Measurements from ENCODE around the gene SLC25A38.

Gene SLC25A38

GRCh38 chr3:39433642-39434041 is 50.5 kb downstream of the SLC25A38 start:
- FAIRE-seq (no peak), DNase-seq (ENCODE audit: low spot score) (no peak)

- FAIRE-seq (no peak), DNase-seq (ENCODE audit: low spot score) (no peak)
Observed at GRCh38 chr3:39434574-39434973, 51.4 kb downstream of the SLC25A38 start.

- no peak for DNase-seq (ENCODE audit: low spot score)
- no peak for FAIRE-seq
Observed at GRCh38 chr3:39435006-39435748, 52.0 kb downstream of the SLC25A38 start.

- FAIRE-seq, result no peak
- DNase-seq (ENCODE audit: low spot score), result no peak
Observed at GRCh38 chr3:39438880-39439279, 55.7 kb downstream of the SLC25A38 start.

- no peak for DNase-seq (ENCODE audit: low spot score)
- FAIRE-seq, result no peak
Observed at GRCh38 chr3:39440316-39440715, 57.1 kb downstream of the SLC25A38 start.

GRCh38 chr3:39443530-39443929 is 60.4 kb downstream of the SLC25A38 start:
- no peak for FAIRE-seq
- no peak for DNase-seq (ENCODE audit: low spot score)

- DNase-seq (ENCODE audit: low spot score) (no peak), FAIRE-seq (no peak)
Observed at GRCh38 chr3:39445927-39446326, 62.8 kb downstream of the SLC25A38 start.

- FAIRE-seq (no peak), DNase-seq (ENCODE audit: low spot score) (no peak)
Observed at GRCh38 chr3:39446444-39446843, 63.3 kb downstream of the SLC25A38 start.
